Measurements from ENCODE around the gene PCMTD2.

The PCMTD2 gene

GRCh38 chr20:64255361-64256281 lies at the start of gene PCMTD2:
Gene PCMTD2, plus strand, starts transcription at chr20:64255748. Its CDS starts 4,218 bp downstream, at chr20:64259966.
- no peak for TF ChIP-seq CTCF (IDR thresholded peaks at IDR 0.05; ENCODE audit: insufficient read depth, low read depth, low read length, missing control alignments)
- peak; percentile 94 for DNase-seq (ENCODE audit: low read depth)
- peak within 1 kb of the TSS; percentile 94 for H3K4me3 ChIP-seq (ENCODE audit: low read depth, low read length)

GRCh38 chr20:64206614-64207013 lies 48.9 kb upstream of the PCMTD2 start:
- DNase-seq (ENCODE audit: low read depth) = no peak
- no peak overlapping the region for H3K4me3 ChIP-seq (ENCODE audit: low read depth, low read length)
- TF ChIP-seq CTCF (IDR thresholded peaks at IDR 0.05; ENCODE audit: insufficient read depth, low read depth, low read length, missing control alignments) = no peak

GRCh38 chr20:64207641-64208590 lies 47.6 kb upstream of the PCMTD2 start:
- no peak for DNase-seq (ENCODE audit: low read depth)
- no peak overlapping the region for H3K4me3 ChIP-seq (ENCODE audit: low read depth, low read length)
- no peak for TF ChIP-seq CTCF (IDR thresholded peaks at IDR 0.05; ENCODE audit: insufficient read depth, low read depth, low read length, missing control alignments)

GRCh38 chr20:64209148-64209547 lies 46.4 kb upstream of the PCMTD2 start:
- TF ChIP-seq CTCF (IDR thresholded peaks at IDR 0.05; ENCODE audit: insufficient read depth, low read depth, low read length, missing control alignments) = no peak
- H3K4me3 ChIP-seq (ENCODE audit: low read depth, low read length) = no peak overlapping the region
- no peak for DNase-seq (ENCODE audit: low read depth)

- no peak for TF ChIP-seq CTCF (IDR thresholded peaks at IDR 0.05; ENCODE audit: insufficient read depth, low read depth, low read length, missing control alignments)
- no peak overlapping the region for H3K4me3 ChIP-seq (ENCODE audit: low read depth, low read length)
- no peak for DNase-seq (ENCODE audit: low read depth)
Observed at GRCh38 chr20:64210656-64211369, 44.7 kb upstream of the PCMTD2 start.

GRCh38 chr20:64211874-64212658 lies 43.5 kb upstream of the PCMTD2 start:
- H3K4me3 ChIP-seq (ENCODE audit: low read depth, low read length) = no peak overlapping the region
- DNase-seq (ENCODE audit: low read depth) = no peak

More at GRCh38 chr20:64211874-64212658, 43.5 kb upstream of the PCMTD2 start:
- no peak for TF ChIP-seq CTCF (IDR thresholded peaks at IDR 0.05; ENCODE audit: insufficient read depth, low read depth, low read length, missing control alignments)

Measured in GM12865 (cell line).